Measurements from ENCODE around the gene C9orf78.

C9orf78 gene

DNA sequence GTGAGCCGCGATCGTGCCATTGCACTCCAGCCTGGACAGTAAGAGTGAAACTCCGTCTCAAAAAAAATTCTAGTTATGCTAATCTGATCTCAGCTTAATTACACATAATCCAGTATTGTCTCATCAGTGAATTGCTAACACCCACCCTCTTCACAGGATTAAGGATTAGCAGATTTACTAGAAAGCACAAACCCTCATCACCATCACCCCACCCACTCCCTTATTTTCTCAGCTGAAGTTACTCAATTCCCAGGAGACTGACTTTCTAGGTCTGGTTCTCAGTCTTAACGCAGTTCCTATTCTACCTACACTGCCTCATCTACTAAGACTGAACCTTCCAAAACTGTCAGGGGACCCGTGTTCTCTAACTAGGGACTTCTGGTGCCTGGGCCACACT, 23.1 kb downstream of the C9orf78 start:
- TF ChIP-seq, protein P1, sequence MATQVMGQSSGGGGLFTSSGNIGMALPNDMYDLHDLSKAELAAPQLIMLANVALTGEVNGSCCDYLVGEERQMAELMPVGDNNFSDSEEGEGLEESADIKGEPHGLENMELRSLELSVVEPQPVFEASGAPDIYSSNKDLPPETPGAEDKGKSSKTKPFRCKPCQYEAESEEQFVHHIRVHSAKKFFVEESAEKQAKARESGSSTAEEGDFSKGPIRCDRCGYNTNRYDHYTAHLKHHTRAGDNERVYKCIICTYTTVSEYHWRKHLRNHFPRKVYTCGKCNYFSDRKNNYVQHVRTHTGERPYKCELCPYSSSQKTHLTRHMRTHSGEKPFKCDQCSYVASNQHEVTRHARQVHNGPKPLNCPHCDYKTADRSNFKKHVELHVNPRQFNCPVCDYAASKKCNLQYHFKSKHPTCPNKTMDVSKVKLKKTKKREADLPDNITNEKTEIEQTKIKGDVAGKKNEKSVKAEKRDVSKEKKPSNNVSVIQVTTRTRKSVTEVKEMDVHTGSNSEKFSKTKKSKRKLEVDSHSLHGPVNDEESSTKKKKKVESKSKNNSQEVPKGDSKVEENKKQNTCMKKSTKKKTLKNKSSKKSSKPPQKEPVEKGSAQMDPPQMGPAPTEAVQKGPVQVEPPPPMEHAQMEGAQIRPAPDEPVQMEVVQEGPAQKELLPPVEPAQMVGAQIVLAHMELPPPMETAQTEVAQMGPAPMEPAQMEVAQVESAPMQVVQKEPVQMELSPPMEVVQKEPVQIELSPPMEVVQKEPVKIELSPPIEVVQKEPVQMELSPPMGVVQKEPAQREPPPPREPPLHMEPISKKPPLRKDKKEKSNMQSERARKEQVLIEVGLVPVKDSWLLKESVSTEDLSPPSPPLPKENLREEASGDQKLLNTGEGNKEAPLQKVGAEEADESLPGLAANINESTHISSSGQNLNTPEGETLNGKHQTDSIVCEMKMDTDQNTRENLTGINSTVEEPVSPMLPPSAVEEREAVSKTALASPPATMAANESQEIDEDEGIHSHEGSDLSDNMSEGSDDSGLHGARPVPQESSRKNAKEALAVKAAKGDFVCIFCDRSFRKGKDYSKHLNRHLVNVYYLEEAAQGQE (IDR thresholded peaks at IDR 0.05; ENCODE audit: insufficient read depth in 1 of 2, low read depth in 2 of 2, low read length in 2 of 2): no peak
- no peak for TF ChIP-seq FOXP2 (optimal IDR thresholded peaks at IDR 0.05; ENCODE audit: borderline replicate concordance, extremely low read depth, extremely low read length, insufficient read depth)
- TF ChIP-seq POLR2AphosphoS5 (IDR thresholded peaks at IDR 0.05; ENCODE audit: low read depth, low read length): no peak; the same call in 1 of the 2 replicates
- TF ChIP-seq SIN3A (IDR thresholded peaks at IDR 0.05; ENCODE audit: borderline replicate concordance, insufficient read depth, low read length): no peak
- TF ChIP-seq TAF1 (IDR thresholded peaks at IDR 0.05; ENCODE audit: borderline replicate concordance, insufficient read depth, low read length): no peak

DNA sequence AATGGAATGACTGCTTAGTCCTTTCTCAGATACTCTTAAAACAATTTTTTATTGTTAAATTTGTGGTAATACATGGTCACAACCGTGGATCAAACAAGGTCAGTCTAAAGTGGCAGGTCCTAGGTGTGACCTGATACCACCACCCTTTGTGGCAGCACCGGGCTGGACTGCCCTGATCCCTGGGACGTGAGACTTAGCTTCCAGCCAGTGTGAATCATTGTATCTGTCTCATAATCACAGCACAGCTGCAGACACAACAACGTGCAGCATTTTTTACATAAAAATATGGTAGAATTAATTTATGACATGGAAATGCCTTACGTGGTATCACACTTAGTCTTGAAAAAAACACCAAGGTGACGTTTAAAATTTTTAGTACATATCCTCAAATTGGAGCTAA, 24.3 kb downstream of the C9orf78 start:
- TF ChIP-seq, protein P1 (IDR thresholded peaks at IDR 0.05; ENCODE audit: insufficient read depth in 1 of 2, low read depth in 2 of 2, low read length in 2 of 2): no peak
- TF ChIP-seq SIN3A (IDR thresholded peaks at IDR 0.05; ENCODE audit: borderline replicate concordance, insufficient read depth, low read length) (no peak), TAF1 (IDR thresholded peaks at IDR 0.05; ENCODE audit: borderline replicate concordance, insufficient read depth, low read length) (no peak), FOXP2 (optimal IDR thresholded peaks at IDR 0.05; ENCODE audit: borderline replicate concordance, extremely low read depth, extremely low read length, insufficient read depth) (no peak)

DNA sequence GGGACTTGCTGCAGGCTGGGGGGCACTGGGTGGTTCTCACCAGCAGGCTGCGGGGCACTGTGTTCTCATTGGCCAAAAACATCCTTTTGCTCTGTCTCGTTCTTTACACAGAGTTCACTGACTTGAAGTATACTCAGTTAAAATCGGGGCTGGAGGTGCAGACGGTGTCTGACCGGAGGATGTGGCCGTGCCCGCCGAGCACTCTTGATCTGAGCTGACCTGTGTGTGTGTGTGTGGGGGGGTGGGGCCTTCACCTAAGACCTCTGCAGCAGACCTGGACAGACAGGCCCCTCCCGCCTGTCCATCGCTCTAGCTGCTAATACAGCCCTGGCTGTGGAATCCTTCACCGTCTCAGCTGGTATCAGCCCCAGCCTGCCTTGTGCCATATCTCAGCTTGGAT, 25.0 kb downstream of the C9orf78 start:
- no peak for TF ChIP-seq FOXP2 (optimal IDR thresholded peaks at IDR 0.05; ENCODE audit: borderline replicate concordance, extremely low read depth, extremely low read length, insufficient read depth)
- no peak for TF ChIP-seq TAF1 (IDR thresholded peaks at IDR 0.05; ENCODE audit: borderline replicate concordance, insufficient read depth, low read length)
- no peak for TF ChIP-seq SIN3A (IDR thresholded peaks at IDR 0.05; ENCODE audit: borderline replicate concordance, insufficient read depth, low read length)
- TF ChIP-seq POLR2AphosphoS5 (IDR thresholded peaks at IDR 0.05; ENCODE audit: low read depth, low read length): no peak
- TF ChIP-seq, protein P1 (IDR thresholded peaks at IDR 0.05; ENCODE audit: insufficient read depth in 1 of 2, low read depth in 2 of 2, low read length in 2 of 2): no peak

DNA sequence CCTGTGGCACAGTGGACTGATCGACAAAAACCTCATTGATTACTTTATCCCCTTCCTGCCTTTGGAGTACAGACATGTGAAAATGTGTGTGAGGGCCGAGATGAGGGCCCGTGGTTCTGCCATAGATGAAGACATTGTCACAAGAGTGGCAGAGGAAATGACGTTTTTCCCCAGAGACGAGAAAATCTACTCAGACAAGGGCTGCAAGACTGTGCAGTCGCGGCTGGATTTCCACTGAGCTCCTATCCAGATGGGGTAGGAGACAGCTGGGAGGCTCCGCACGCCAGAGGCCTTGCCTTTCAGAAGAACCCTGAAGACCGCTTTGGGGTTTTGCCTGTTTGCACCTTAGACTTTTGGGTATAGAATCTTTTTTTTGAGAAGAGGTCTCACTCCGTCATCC, 25.7 kb downstream of the C9orf78 start:
- TF ChIP-seq TAF1 (IDR thresholded peaks at IDR 0.05; ENCODE audit: borderline replicate concordance, insufficient read depth, low read length) (no peak), FOXP2 (optimal IDR thresholded peaks at IDR 0.05; ENCODE audit: borderline replicate concordance, extremely low read depth, extremely low read length, insufficient read depth) (no peak), SIN3A (IDR thresholded peaks at IDR 0.05; ENCODE audit: borderline replicate concordance, insufficient read depth, low read length) (no peak), POLR2AphosphoS5 (IDR thresholded peaks at IDR 0.05; ENCODE audit: low read depth, low read length) (no peak)
- TF ChIP-seq, protein P1 (IDR thresholded peaks at IDR 0.05; ENCODE audit: insufficient read depth in 1 of 2, low read depth in 2 of 2, low read length in 2 of 2): no peak

DNA sequence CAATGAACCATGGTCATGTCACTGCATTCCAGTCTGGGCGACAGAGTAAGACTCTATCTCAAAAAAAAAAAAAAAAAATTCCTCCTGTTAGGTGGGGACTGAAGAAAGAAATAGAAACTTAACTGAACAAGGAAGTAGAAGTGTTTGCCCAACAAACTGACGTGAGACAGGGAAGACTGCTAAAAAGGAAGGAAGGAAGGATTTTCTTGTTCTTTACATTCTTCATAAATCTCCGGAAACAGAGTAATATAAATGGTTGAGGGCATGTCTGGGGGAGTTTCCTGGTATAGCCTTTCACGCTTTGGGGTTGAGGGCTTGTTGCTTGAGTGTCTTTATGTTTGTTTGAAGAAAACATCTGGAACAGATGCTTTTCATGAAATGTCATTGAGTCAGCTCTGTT, 29.0 kb downstream of the C9orf78 start:
- TF ChIP-seq SIN3A (IDR thresholded peaks at IDR 0.05; ENCODE audit: borderline replicate concordance, insufficient read depth, low read length): no peak
- TF ChIP-seq, protein P1 (IDR thresholded peaks at IDR 0.05; ENCODE audit: insufficient read depth in 1 of 2, low read depth in 2 of 2, low read length in 2 of 2): no peak
- TF ChIP-seq POLR2AphosphoS5 (IDR thresholded peaks at IDR 0.05; ENCODE audit: low read depth, low read length): no peak
- no peak for TF ChIP-seq TAF1 (IDR thresholded peaks at IDR 0.05; ENCODE audit: borderline replicate concordance, insufficient read depth, low read length)
- no peak for TF ChIP-seq FOXP2 (optimal IDR thresholded peaks at IDR 0.05; ENCODE audit: borderline replicate concordance, extremely low read depth, extremely low read length, insufficient read depth)

All from PFSK-1 (cell line).